Measurements from ENCODE around the gene TMC4.

The TMC4 gene

DNA sequence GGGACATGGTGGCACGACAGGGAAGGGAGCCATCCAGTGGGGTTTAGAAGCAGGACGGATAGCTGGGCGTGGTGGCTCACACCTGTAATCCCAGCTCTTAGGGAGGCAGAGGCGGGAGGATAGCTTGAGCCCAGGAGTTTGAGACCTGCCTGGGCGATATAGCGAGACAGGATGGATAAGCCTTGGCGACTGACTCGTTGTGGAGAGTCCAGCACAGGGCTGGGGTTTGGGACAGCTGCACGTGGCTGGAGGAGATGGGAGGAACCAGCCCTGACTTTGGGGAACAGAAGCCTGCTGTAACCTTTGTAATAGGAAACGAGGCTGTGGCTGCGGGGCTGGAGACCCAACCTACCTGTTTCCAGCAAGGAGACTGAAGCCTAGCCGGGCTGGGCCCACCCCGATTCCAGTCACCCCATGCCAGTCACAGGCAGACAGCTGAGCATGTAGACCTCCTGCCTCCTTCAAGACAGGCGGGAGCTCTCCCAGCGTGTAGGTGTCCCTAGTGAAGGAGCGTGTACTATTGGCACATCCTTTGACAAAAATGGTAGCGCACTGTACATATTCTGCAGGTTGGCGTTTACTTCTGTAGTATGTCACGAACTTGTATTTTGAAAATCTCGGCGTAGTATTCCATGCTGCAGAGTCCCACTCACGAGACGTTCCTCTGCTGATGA lies 21.5 kb downstream of the TMC4 start:
- no peak overlapping the region for H3K4me3 ChIP-seq (ENCODE audit: low read depth in 1 of 5, low read length in 5 of 5)
- H3K36me3 ChIP-seq (ENCODE audit: control insufficient read depth in 5 of 5, insufficient read depth in 5 of 5, low read length in 5 of 5), result peaks cover 5 to 98% (median 93%) of the 10 kb centered on the region in 5 donors
- H3K27me3 ChIP-seq (ENCODE audit: control insufficient read depth in 5 of 5, insufficient read depth in 4 of 5, low read length in 5 of 5), result no peaks in the 10 kb centered on the region
- no peak overlapping the region for H3K9ac ChIP-seq (ENCODE audit: low read length in 5 of 5)
- no peaks in the 10 kb centered on the region for H3K9me3 ChIP-seq (ENCODE audit: control insufficient read depth in 5 of 5, low read length in 5 of 5)
- H3K27ac ChIP-seq (ENCODE audit: low read depth, low read length), result no peak overlapping the region
- peaks cover 0 to 11% (median 7%) of the 10 kb centered on the region in 5 donors for H3K4me1 ChIP-seq (ENCODE audit: control insufficient read depth in 5 of 5, insufficient read depth in 5 of 5, low read length in 5 of 5)

DNA sequence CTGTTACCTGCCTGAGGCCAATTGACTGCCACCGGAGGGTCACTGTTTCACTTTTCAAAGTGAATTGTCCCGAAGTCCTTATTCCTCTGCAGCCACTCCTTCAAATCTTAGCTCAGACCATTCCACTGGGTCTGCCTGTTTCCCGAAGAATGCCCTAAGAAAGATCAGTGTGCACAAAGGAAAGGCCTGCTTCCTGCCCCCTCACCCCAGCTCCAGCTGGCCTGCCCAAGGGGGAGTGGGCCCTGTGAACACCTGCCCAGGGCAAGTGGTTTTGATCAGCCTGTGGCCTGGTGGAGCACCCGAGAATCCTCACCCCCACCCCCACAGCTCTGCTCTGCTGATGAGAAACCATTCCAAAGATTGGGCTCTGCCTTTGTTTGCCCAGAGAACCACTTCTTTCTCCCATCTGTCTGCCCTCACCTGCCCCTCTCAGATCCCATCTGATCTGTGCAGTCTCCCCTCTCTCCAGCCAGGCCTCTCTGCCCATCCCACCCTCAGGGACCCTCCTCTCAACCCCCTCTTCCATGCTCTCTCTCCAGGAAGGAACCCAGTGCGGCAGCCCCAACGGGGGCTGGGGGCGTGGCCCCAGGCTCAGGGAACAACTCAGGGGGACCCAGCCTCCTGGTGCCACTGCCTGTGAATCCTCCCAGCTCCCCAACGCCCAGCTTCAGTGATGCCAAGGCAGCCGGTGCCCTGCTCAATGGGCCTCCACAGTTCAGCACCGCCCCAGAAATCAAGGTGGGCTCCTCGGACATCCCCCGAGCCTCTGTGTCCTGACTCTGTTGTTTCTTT lies 23.7 kb downstream of the TMC4 start:
- no peaks in the 10 kb centered on the region for H3K27me3 ChIP-seq (ENCODE audit: control insufficient read depth in 5 of 5, insufficient read depth in 4 of 5, low read length in 5 of 5)
- H3K9ac ChIP-seq (ENCODE audit: low read length in 5 of 5), result no peak overlapping the region
- H3K27ac ChIP-seq (ENCODE audit: low read depth, low read length), result no peak overlapping the region
- no peaks in the 10 kb centered on the region for H3K9me3 ChIP-seq (ENCODE audit: control insufficient read depth in 5 of 5, low read length in 5 of 5)
- H3K36me3 ChIP-seq (ENCODE audit: control insufficient read depth in 5 of 5, insufficient read depth in 5 of 5, low read length in 5 of 5), result peaks cover 0 to 98% (median 94%) of the 10 kb centered on the region in 5 donors
- peaks cover 0 to 11% (median 7%) of the 10 kb centered on the region in 5 donors for H3K4me1 ChIP-seq (ENCODE audit: control insufficient read depth in 5 of 5, insufficient read depth in 5 of 5, low read length in 5 of 5)
- H3K4me3 ChIP-seq (ENCODE audit: low read depth in 1 of 5, low read length in 5 of 5), result no peak overlapping the region

DNA sequence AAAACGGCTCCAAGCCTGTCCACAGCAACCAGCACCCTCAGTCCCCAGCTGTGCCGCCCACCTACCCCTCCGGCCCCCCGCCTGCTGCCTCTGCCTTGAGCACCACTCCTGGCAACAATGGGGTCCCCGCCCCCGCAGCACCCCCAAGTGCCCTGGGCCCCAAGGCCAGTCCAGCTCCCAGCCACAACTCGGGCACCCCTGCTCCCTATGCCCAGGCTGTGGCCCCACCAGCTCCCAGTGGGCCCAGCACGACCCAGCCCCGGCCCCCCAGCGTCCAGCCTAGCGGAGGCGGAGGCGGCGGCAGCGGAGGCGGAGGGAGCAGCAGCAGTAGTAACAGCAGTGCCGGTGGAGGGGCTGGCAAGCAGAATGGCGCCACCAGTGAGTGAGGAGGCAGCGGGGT lies 24.8 kb downstream of the TMC4 start:
- Histone ChIP-seq H3K27me3 (ENCODE audit: control insufficient read depth in 5 of 5, insufficient read depth in 4 of 5, low read length in 5 of 5) (no peaks in the 10 kb centered on the region), H3K36me3 (ENCODE audit: control insufficient read depth in 5 of 5, insufficient read depth in 5 of 5, low read length in 5 of 5) (peaks cover 0 to 98% (median 94%) of the 10 kb centered on the region in 5 donors), H3K27ac (ENCODE audit: low read depth, low read length) (no peak overlapping the region), H3K9ac (ENCODE audit: low read length in 5 of 5) (no peak overlapping the region), H3K4me1 (ENCODE audit: control insufficient read depth in 5 of 5, insufficient read depth in 5 of 5, low read length in 5 of 5) (peaks cover 0 to 4% (median 3%) of the 10 kb centered on the region in 5 donors), H3K9me3 (ENCODE audit: control insufficient read depth in 5 of 5, low read length in 5 of 5) (no peaks in the 10 kb centered on the region), H3K4me3 (ENCODE audit: low read depth in 1 of 5, low read length in 5 of 5) (no peak overlapping the region)

DNA sequence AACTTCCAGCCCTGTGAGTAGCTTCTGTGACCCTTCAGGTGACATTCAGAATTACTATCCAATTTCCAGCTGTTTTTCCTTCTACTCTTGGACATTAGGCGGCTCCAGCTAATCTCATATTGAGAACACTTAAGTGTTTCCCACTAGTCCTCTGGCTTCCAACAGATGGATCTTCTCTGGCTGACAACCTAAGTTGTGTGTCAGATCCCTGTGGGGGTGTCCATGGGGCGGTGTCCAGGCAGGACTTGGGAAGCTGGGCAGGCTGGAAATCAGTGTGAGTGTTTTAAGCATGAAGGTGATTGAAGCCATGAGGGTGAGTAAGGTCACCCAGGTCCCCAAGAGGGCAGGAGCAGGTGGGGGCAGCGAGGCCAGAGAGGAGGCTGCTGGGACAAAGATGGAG lies 25.3 kb downstream of the TMC4 start:
- Histone ChIP-seq H3K9ac (ENCODE audit: low read length in 5 of 5) (no peak overlapping the region), H3K4me3 (ENCODE audit: low read depth in 1 of 5, low read length in 5 of 5) (no peak overlapping the region), H3K36me3 (ENCODE audit: control insufficient read depth in 5 of 5, insufficient read depth in 5 of 5, low read length in 5 of 5) (peaks cover 0 to 98% (median 95%) of the 10 kb centered on the region in 5 donors), H3K9me3 (ENCODE audit: control insufficient read depth in 5 of 5, low read length in 5 of 5) (no peaks in the 10 kb centered on the region), H3K4me1 (ENCODE audit: control insufficient read depth in 5 of 5, insufficient read depth in 5 of 5, low read length in 5 of 5) (no peaks in the 10 kb centered on the region), H3K27ac (ENCODE audit: low read depth, low read length) (no peak overlapping the region), H3K27me3 (ENCODE audit: control insufficient read depth in 5 of 5, insufficient read depth in 4 of 5, low read length in 5 of 5) (no peaks in the 10 kb centered on the region)

DNA sequence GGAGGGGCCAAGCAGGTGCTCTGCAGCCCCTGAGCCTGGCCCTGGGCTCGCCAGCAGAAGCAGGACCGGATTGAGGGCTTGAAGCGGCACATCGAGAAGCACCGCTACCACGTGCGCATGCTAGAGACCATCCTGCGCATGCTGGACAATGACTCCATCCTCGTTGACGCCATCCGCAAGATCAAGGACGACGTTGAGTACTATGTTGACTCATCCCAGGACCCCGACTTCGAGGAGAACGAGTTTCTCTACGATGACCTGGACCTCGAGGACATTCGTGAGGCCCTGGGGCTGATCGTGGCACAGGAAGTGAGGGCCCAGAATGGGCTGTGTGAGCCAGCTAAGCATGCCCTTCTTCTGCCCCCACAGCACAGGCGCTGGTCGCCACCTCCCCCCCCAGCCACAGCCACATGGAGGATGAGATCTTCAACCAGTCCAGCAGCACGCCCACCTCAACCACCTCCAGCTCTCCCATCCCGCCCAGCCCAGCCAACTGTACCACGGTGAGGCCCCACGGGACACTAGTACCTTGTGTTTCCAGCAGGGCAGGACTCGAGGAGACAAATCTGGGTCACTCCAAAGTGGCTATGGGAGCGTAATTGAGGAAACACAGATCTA lies 27.3 kb downstream of the TMC4 start:
- no peak overlapping the region for H3K4me3 ChIP-seq (ENCODE audit: low read depth in 1 of 5, low read length in 5 of 5)
- no peak overlapping the region for H3K27ac ChIP-seq (ENCODE audit: low read depth, low read length)
- peaks cover 0 to 9% (median 0%) of the 10 kb centered on the region in 5 donors for H3K4me1 ChIP-seq (ENCODE audit: control insufficient read depth in 5 of 5, insufficient read depth in 5 of 5, low read length in 5 of 5)
- H3K36me3 ChIP-seq (ENCODE audit: control insufficient read depth in 5 of 5, insufficient read depth in 5 of 5, low read length in 5 of 5), result peaks cover 0 to 93% (median 82%) of the 10 kb centered on the region in 5 donors
- H3K9ac ChIP-seq (ENCODE audit: low read length in 5 of 5), result no peak overlapping the region
- no peaks in the 10 kb centered on the region for H3K9me3 ChIP-seq (ENCODE audit: control insufficient read depth in 5 of 5, low read length in 5 of 5)
- no peaks in the 10 kb centered on the region for H3K27me3 ChIP-seq (ENCODE audit: control insufficient read depth in 5 of 5, insufficient read depth in 4 of 5, low read length in 5 of 5)

DNA sequence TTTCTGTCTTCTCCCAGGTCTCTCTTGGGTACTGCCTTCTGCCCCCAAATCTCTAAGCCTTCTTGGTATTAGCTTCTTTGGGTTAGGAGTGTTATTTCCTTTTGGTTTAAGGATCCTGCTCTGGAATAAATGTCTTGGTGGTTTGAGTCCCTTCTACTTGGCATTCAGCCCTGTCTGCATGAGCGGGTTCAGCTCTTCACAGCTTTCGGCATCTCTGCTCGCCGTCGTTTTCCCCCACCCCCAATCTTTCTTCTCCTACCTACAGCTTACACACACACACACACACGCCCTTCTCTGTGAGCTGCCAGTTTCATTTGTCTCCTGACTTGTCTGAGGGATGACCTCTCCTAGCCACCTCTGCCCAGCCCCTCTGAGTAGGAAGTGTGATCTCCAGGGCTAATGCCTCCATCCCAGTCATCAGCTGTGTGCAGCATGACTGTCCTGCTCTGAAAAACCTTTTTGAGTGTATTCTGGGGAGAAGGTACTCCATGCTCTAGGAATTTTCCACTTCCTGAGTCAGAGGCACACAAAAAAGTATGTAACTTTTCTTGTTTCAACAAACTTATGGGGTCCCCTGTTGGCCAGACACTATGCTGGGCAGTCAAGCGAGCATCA lies 30.7 kb downstream of the TMC4 start:
- no peak overlapping the region for H3K4me3 ChIP-seq (ENCODE audit: low read depth in 1 of 5, low read length in 5 of 5)
- no peak overlapping the region for H3K9ac ChIP-seq (ENCODE audit: low read length in 5 of 5)
- H3K36me3 ChIP-seq (ENCODE audit: control insufficient read depth in 5 of 5, insufficient read depth in 5 of 5, low read length in 5 of 5), result peaks cover 0 to 67% (median 56%) of the 10 kb centered on the region in 5 donors
- H3K9me3 ChIP-seq (ENCODE audit: control insufficient read depth in 5 of 5, low read length in 5 of 5), result no peaks in the 10 kb centered on the region
- peaks cover 6 to 35% (median 25%) of the 10 kb centered on the region in 5 donors for H3K4me1 ChIP-seq (ENCODE audit: control insufficient read depth in 5 of 5, insufficient read depth in 5 of 5, low read length in 5 of 5)
- no peaks in the 10 kb centered on the region for H3K27me3 ChIP-seq (ENCODE audit: control insufficient read depth in 5 of 5, insufficient read depth in 4 of 5, low read length in 5 of 5)
- no peak overlapping the region for H3K27ac ChIP-seq (ENCODE audit: low read depth, low read length)

DNA sequence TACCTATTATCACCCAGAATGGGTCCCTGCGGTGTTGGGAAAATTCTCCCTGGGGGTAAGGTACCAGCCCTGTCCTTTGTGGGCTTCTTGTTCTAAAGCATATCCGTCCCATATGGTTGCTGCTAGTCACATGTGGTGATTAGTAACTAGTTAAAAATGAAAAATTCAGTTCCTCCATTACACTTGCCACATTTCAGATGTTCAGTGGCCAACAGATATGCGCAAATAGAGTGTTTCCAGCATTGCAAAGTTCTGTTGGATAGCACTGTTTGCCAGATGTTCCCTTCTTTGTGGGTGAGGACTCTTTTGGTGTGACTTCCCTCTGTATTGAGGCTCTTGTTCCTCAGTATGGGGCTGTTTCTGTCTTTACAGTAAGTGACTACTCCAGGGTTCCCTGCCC lies 31.6 kb downstream of the TMC4 start:
- no peak overlapping the region for H3K9ac ChIP-seq (ENCODE audit: low read length in 5 of 5)
- peaks cover 0 to 58% (median 47%) of the 10 kb centered on the region in 5 donors for H3K36me3 ChIP-seq (ENCODE audit: control insufficient read depth in 5 of 5, insufficient read depth in 5 of 5, low read length in 5 of 5)
- peaks cover 0 to 2% (median 0%) of the 10 kb centered on the region in 5 donors for H3K27me3 ChIP-seq (ENCODE audit: control insufficient read depth in 5 of 5, insufficient read depth in 4 of 5, low read length in 5 of 5)
- H3K27ac ChIP-seq (ENCODE audit: low read depth, low read length), result no peak overlapping the region
- peaks cover 13 to 41% (median 29%) of the 10 kb centered on the region in 5 donors for H3K4me1 ChIP-seq (ENCODE audit: control insufficient read depth in 5 of 5, insufficient read depth in 5 of 5, low read length in 5 of 5)
- no peak overlapping the region for H3K4me3 ChIP-seq (ENCODE audit: low read depth in 1 of 5, low read length in 5 of 5)
- H3K9me3 ChIP-seq (ENCODE audit: control insufficient read depth in 5 of 5, low read length in 5 of 5), result no peaks in the 10 kb centered on the region

DNA sequence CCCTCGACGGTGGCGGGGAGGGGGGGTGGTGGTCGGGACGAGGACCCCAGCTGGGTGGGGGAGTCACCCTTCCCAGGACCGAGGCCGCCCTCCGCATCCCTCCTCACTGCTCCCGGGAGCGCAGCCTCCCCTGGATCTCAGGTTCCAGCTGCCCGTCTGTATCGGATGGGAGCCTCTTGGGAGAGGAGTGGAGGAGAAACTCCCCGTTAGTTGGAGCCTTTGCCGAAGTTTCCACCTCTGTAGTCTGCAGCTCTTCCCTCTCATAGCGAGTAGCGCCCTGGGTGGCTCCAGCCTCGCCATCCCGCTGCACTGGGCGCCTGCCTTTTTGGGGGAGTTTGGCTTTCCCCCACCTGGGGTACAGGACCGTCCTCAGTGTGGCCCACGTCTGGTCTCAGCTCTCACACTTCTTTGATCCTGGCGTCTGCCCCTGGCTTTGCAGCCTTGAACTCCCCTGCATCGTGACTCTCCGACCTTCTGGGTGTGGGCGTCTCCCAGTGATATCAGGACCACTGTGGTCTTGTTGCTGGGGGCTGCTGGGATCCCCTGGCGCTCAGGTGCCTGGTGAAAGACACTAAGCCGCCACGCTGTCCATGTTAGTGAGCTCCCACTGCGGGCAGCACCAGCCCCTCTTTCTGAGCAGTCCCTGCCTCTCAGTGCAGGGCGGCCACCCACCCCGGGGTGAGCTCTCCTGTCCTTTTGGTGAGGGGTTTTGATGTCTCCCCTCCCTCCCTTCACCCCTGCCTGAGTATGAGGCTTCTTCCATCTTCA lies 34.3 kb downstream of the TMC4 start:
- Histone ChIP-seq H3K9ac (ENCODE audit: low read length in 5 of 5) (peak overlapping the region in 4 of 5 donors; percentile 80 to 95 (median 89)), H3K27ac (ENCODE audit: low read depth, low read length) (peak overlapping the region; percentile 69), H3K4me1 (ENCODE audit: control insufficient read depth in 5 of 5, insufficient read depth in 5 of 5, low read length in 5 of 5) (peaks cover 15 to 48% (median 34%) of the 10 kb centered on the region in 5 donors), H3K4me3 (ENCODE audit: low read depth in 1 of 5, low read length in 5 of 5) (peak overlapping the region; percentile 43 to 77 (median 70)), H3K27me3 (ENCODE audit: control insufficient read depth in 5 of 5, insufficient read depth in 4 of 5, low read length in 5 of 5) (peaks cover 0 to 2% (median 0%) of the 10 kb centered on the region in 5 donors), H3K9me3 (ENCODE audit: control insufficient read depth in 5 of 5, low read length in 5 of 5) (no peaks in the 10 kb centered on the region), H3K36me3 (ENCODE audit: control insufficient read depth in 5 of 5, insufficient read depth in 5 of 5, low read length in 5 of 5) (peaks cover 0 to 31% (median 20%) of the 10 kb centered on the region in 5 donors)
